Chondrocyte (in vitro differentiated cells): ENCODE data around the gene KAZN. TPM values are rescaled to one million over a fixed set of nuclear protein-coding genes. Genes with fewer than 3 reads are reported as not detected.

Source experiments
- DNase-seq: peaks from one replicate; pipeline ENCODE4 v3.0.0; 2021; ENCODE audit warnings: mixed read lengths, low spot score
- H3K27ac Mint-ChIP-seq: one replicate; pipeline ENCODE4 v1.8.0; 2021; ENCODE audit warnings: mild to moderate bottlenecking, moderate library complexity, mixed read lengths; ENCODE audit not compliant: unreplicated experiment
- H3K27me3 Mint-ChIP-seq: 2 replicates; pipeline ENCODE4 v1.8.0; 2021; ENCODE audit warnings: low read depth, mixed read lengths
- H3K36me3 Mint-ChIP-seq: 2 replicates; pipeline ENCODE4 v1.8.0; 2021; ENCODE audit warnings: low read depth, mixed read lengths
- H3K4me1 Mint-ChIP-seq: 2 replicates; pipeline ENCODE4 v1.8.0; 2021; ENCODE audit warnings: low read depth, mild to moderate bottlenecking, mixed read lengths
- H3K4me3 Mint-ChIP-seq: one replicate; pipeline ENCODE4 v1.8.0; 2021; ENCODE audit warnings: mild to moderate bottlenecking, moderate library complexity, mixed read lengths; ENCODE audit not compliant: unreplicated experiment
- H3K9me3 Mint-ChIP-seq: 2 replicates; pipeline ENCODE4 v1.8.0; 2021; ENCODE audit warnings: low read depth, mixed read lengths
- CTCF ChIP-seq: fragments of 200-600 bp; sonication (generic); IDR thresholded peaks from 2 replicates; pipeline ENCODE4 v1.5.0; 2021; ENCODE audit warnings: antibody characterized with exemption, mild to moderate bottlenecking, moderate library complexity
- total RNA-seq: library from RNA; stranded (reverse); gene quantifications from 3 replicates; pipeline ENCODE4 v1.2.1, GENCODE V29; 2021

The KAZN gene
- total RNA-seq, 1 donor from 2014 or later = 29.6 TPM

- peaks cover 3% of the 10 kb centered on the region for H3K36me3 Mint-ChIP-seq
- TF ChIP-seq CTCF = no peak
- H3K4me1 Mint-ChIP-seq = peaks cover 21% of the 10 kb centered on the region
- no peak overlapping the region for H3K4me3 Mint-ChIP-seq
- DNase-seq = no peak
- H3K9me3 Mint-ChIP-seq = peaks cover 3% of the 10 kb centered on the region
- H3K27ac Mint-ChIP-seq = no peak overlapping the region
- H3K27me3 Mint-ChIP-seq = peaks cover 3% of the 10 kb centered on the region
These were observed 299.6 kb downstream of the KAZN start for GRCh38 chr1:14897997-14898645.

- Mint-ChIP-seq H3K36me3 (peaks cover 3% of the 10 kb centered on the region), H3K4me1 (peaks cover 19% of the 10 kb centered on the region), H3K9me3 (peaks cover 3% of the 10 kb centered on the region), H3K4me3 (no peak overlapping the region), H3K27ac (no peak overlapping the region), H3K27me3 (peaks cover 3% of the 10 kb centered on the region)
- TF ChIP-seq CTCF = no peak
- no peak for DNase-seq
These were observed 301.2 kb downstream of the KAZN start for GRCh38 chr1:14899686-14900085.

GRCh38 chr1:14901371-14901954 lies 303.0 kb downstream of the KAZN start:
- H3K4me3 Mint-ChIP-seq = no peak overlapping the region
- H3K27ac Mint-ChIP-seq = no peak overlapping the region
- H3K27me3 Mint-ChIP-seq = peaks cover 3% of the 10 kb centered on the region
- no peak for DNase-seq
- peaks cover 3% of the 10 kb centered on the region for H3K36me3 Mint-ChIP-seq
- peaks cover 13% of the 10 kb centered on the region for H3K4me1 Mint-ChIP-seq
- H3K9me3 Mint-ChIP-seq = peaks cover under 1% of the 10 kb centered on the region
- TF ChIP-seq CTCF = no peak

- H3K9me3 Mint-ChIP-seq = no peaks in the 10 kb centered on the region
- DNase-seq = no peak
These were observed 305.4 kb downstream of the KAZN start for GRCh38 chr1:14903922-14904321.

GRCh38 chr1:14906665-14907064 lies 308.2 kb downstream of the KAZN start:
- H3K27me3 Mint-ChIP-seq = no peaks in the 10 kb centered on the region
- no peaks in the 10 kb centered on the region for H3K9me3 Mint-ChIP-seq
- DNase-seq = no peak
- no peak for TF ChIP-seq CTCF
- H3K36me3 Mint-ChIP-seq = no peaks in the 10 kb centered on the region
- no peak overlapping the region for H3K27ac Mint-ChIP-seq
- peaks cover 15% of the 10 kb centered on the region for H3K4me1 Mint-ChIP-seq
- H3K4me3 Mint-ChIP-seq = no peak overlapping the region

More at GRCh38 chr1:14903922-14904321, 305.4 kb downstream of the KAZN start:
- H3K4me3 Mint-ChIP-seq = no peak overlapping the region
- H3K4me1 Mint-ChIP-seq = no peaks in the 10 kb centered on the region
- no peaks in the 10 kb centered on the region for H3K36me3 Mint-ChIP-seq
- no peak for TF ChIP-seq CTCF
- H3K27ac Mint-ChIP-seq = no peak overlapping the region
- peaks cover 3% of the 10 kb centered on the region for H3K27me3 Mint-ChIP-seq
